ENCODE measurements around the gene SIGLEC7. TPM values are rescaled to one million over a fixed set of nuclear protein-coding genes. Genes with fewer than 3 reads are reported as not detected.
A peak's percentile ranks its signal among the peaks of the same experiment; 100 is the strongest.

The SIGLEC7 gene
- total RNA-seq, 6 experiments from 2014 or later: 2.4 to 7.3 (median 3.9) TPM

DNA sequence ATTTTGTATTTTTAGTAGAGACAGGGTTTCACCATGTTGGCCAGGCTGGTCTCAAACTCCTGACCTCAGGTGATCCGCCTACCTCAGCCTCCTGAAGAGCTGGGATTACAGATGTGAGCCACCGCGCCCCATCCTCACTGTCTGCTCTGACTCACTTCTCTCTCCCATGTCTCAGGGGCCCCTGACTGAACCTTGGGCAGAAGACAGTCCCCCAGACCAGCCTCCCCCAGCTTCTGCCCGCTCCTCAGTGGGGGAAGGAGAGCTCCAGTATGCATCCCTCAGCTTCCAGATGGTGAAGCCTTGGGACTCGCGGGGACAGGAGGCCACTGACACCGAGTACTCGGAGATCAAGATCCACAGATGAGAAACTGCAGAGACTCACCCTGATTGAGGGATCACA lies 12.4 kb upstream of the SIGLEC7 start:
- H3K4me1 ChIP-seq: no peaks in the 10 kb centered on the region
- intact Hi-C loops (cut with DNase I): no loop called here
- 30% methylated on average over 2 of the region's 8 CpGs for WGBS (ENCODE audit: insufficient coverage, low coverage, low lambda C conversion rate, missing lambda C conversion rate)
- no peak overlapping the region for H3K4me3 ChIP-seq
- no peaks in the 10 kb centered on the region for H3K9me3 ChIP-seq
- no peaks in the 10 kb centered on the region for H3K27me3 ChIP-seq
- peak overlapping the region in 1 of 3 donors; percentile 58 for H3K27ac ChIP-seq
- DNase-seq (no peak), ATAC-seq (no peak)
- no peak for TF ChIP-seq POLR2A (IDR thresholded peaks at IDR 0.05)
- TF ChIP-seq, protein P1, sequence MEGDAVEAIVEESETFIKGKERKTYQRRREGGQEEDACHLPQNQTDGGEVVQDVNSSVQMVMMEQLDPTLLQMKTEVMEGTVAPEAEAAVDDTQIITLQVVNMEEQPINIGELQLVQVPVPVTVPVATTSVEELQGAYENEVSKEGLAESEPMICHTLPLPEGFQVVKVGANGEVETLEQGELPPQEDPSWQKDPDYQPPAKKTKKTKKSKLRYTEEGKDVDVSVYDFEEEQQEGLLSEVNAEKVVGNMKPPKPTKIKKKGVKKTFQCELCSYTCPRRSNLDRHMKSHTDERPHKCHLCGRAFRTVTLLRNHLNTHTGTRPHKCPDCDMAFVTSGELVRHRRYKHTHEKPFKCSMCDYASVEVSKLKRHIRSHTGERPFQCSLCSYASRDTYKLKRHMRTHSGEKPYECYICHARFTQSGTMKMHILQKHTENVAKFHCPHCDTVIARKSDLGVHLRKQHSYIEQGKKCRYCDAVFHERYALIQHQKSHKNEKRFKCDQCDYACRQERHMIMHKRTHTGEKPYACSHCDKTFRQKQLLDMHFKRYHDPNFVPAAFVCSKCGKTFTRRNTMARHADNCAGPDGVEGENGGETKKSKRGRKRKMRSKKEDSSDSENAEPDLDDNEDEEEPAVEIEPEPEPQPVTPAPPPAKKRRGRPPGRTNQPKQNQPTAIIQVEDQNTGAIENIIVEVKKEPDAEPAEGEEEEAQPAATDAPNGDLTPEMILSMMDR (IDR thresholded peaks at IDR 0.05): no peak
- no peaks in the 10 kb centered on the region for H3K36me3 ChIP-seq

DNA sequence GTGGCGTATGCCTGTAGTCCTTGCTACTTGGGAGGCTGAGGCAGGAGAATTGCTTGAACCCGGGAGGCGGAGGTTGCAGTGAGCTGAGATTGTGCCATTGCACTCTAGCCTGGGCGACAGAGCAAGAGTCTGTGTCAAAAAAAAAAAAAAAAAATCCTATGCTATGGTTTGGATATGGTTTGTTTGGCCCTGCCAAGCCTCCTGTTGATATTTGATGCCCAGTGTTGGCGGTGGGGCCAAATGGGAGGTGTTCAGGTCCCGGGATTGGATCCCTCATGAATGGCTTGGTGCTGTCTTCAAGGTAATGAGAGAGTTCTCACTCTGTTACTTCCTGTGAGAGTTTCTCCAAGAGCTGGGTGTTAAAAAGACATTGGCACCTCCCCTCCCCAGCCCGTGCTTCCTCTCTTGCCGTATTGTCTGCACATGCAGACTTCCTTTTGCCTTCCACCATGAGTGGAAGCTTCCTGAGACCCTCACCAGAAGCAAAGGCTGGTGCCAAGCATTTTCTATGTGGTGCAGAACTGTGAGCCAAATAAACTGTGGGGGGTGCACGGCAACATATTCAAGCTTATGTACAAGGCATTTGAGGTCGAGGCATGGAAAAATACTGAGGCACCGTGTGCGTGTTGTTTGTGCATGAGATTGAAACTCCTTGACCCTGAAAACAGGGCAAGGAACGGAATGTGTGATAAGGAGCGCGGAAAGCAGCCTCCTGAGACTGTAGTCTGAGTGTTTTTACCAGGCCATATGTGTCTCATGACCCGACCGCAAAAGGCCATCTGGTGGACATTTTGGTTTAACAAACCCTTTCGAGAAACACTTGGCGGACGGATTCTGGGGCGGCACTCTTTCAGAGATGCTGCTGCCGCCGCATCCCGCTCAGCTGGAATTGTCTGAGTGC lies 10.1 kb upstream of the SIGLEC7 start:
- intact Hi-C loops (cut with DNase I): no loop called here
- peak overlapping the region; percentile 18 to 47 (median 21) for H3K27ac ChIP-seq
- no peaks in the 10 kb centered on the region for H3K27me3 ChIP-seq
- ATAC-seq (peak; percentile 49 to 67 (median 56)), DNase-seq (peak in 2 of 3 donors; percentile 60 to 68)
- no peaks in the 10 kb centered on the region for H3K36me3 ChIP-seq
- H3K4me3 ChIP-seq: no peak overlapping the region
- no peaks in the 10 kb centered on the region for H3K4me1 ChIP-seq
- WGBS (ENCODE audit: insufficient coverage, low coverage, low lambda C conversion rate, missing lambda C conversion rate): 41% methylated on average over 22 of the region's 24 CpGs
- TF ChIP-seq, protein P1 (IDR thresholded peaks at IDR 0.05): no peak
- no peak for TF ChIP-seq POLR2A (IDR thresholded peaks at IDR 0.05)
- H3K9me3 ChIP-seq: no peaks in the 10 kb centered on the region

DNA sequence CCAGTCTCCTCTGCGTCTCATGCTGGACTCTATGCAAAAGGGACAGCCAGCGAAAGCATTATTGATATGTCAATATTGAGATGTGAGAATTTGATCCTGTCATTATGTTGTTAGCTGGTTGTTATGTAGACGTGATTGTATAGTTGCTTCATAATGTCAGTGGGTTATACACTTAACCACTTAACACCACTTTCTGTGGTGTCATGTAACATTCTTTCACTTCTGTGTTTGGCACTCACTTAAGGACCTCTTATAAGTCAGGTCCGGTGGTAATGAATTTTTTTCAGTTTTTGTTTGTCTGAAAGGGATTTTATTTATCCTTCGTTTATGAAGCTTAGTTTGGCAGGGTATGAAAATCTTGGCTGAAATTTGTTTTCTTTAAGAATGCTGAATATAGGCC lies 7.1 kb upstream of the SIGLEC7 start:
- Histone ChIP-seq H3K27ac (no peak overlapping the region), H3K36me3 (no peaks in the 10 kb centered on the region), H3K27me3 (no peaks in the 10 kb centered on the region), H3K4me1 (no peaks in the 10 kb centered on the region), H3K4me3 (no peak overlapping the region), H3K9me3 (no peaks in the 10 kb centered on the region)
- intact Hi-C loops (cut with DNase I): no loop called here
- ATAC-seq: no peak
- DNase-seq: no peak
- 57% methylated on average over 5 of the region's 5 CpGs for WGBS (ENCODE audit: insufficient coverage, low coverage, low lambda C conversion rate, missing lambda C conversion rate)
- no peak for TF ChIP-seq POLR2A (IDR thresholded peaks at IDR 0.05)
- TF ChIP-seq, protein P1 (IDR thresholded peaks at IDR 0.05): no peak

DNA sequence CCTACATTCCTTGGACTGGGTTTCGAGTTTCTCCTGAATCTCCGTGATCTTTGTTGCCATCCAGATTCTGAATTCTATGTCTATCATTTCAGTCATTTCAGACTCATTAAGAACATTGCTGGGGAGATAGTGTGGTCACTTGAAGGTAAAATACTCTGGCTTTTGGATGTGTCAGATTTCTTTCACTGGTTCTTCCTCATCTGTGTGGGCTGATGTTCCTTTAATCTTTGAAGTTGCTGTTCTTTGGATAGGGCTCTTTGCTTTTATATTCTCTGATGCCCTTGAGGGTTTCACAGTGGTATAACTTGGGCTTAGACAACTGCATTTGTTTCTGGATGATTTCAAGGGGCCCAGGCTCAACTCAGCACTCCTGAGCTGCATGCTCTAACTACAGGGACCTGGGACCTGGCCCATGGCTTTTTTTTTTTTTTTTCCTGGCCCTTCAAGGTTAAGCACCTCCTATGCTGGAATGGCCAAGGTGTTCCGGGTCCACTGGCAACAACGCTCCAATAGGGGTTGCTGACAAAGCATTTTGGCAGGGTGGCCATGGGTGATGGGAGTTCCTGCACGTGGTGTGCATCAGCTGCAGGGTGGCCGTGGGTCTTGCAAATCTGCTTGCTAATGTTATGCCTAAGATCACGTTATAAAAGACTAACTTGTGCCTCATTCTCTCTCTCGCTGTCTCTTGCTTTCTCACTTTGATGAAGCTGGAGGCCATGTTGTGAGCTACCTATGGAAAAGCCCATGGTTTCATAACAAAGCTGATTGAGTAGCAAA lies 5.9 kb upstream of the SIGLEC7 start:
- Histone ChIP-seq H3K27ac (peak overlapping the region in 2 of 3 donors; percentile 43 to 54), H3K4me1 (no peaks in the 10 kb centered on the region), H3K36me3 (no peaks in the 10 kb centered on the region), H3K9me3 (no peaks in the 10 kb centered on the region), H3K27me3 (no peaks in the 10 kb centered on the region), H3K4me3 (no peak overlapping the region)
- 36% methylated on average over 6 of the region's 8 CpGs for WGBS (ENCODE audit: insufficient coverage, low coverage, low lambda C conversion rate, missing lambda C conversion rate)
- intact Hi-C loops (cut with DNase I): no loop called here
- ATAC-seq (no peak), DNase-seq (peak in 1 of 3 donors; percentile 41)
- TF ChIP-seq, protein P1 (IDR thresholded peaks at IDR 0.05): no peak
- no peak for TF ChIP-seq POLR2A (IDR thresholded peaks at IDR 0.05)
